NCI-H2196 treated with DMSO at 0.1 percent for 48 hours (cell line): ENCODE measurements around the gene POU2AF3.
"Not testable (repeated sequence)": the region's sequence is repeated elsewhere in the genome, so short reads cannot be mapped to it uniquely, and the experiment has no call there.

Experiments used
- DNase-seq: peaks from one replicate; lab custom pipeline; 2025; ENCODE audit not compliant: unreplicated experiment; lab: John Stamatoyannopoulos, UW

POU2AF3 gene

DNA sequence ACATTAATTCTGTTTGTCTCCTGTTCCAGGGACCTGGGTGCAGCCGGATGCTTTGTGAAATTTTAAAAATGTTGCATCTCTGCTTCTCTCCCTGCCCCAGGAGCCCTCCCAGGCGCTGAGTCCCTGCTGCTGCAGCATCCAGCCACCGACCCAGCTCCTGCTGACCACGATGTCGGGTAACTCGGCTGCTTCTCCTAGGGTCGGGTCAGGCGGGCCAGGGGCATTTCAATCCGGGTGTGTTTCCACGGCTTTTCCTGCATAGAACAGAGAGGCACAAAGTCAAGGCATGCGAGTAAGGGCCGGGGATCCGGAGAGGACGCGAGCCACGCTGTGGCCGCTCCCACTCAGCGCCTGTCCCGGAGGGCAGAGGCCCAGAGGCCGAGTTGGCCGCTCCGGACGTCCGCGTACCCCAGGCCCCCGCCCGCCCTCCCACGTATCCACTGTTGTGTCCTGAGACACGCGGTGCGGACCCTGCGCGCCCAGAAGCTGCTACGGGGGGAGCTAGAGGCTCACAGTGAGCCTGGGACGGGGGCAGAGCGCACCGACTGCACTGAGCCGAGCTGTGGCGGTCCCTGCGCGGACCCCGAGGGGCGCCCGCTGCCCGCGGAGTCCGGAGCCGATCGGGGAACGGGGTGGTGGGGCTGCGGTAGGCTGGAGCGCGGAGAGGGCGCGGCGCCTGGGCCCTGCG lies at the start of gene POU2AF3:
Gene POU2AF3, plus strand, starts transcription at position 134 of the 688 bp plus-strand sequence. Its CDS starts 36 bp downstream, at position 170.
- DNase-seq: no peak

DNA sequence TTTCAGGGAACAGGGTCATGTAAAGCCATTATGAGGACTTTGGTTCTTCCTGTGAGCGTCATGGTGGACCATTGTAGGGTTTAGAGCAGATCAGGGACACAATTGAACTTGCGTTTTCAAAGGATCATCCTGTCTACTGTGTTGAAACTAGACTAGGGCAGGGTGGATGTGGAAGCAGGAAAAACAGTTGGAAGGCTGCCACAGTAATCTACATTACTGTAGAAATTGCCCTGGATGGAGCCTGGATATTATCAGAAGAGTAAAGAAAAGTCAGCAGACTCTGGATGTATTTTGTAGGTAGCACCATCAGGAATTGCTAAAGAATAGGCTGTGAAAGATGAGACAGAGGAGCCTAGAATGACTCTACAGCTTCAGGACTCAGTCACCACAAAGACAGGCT lies 47.4 kb upstream of the POU2AF3 start:
- no peak for DNase-seq

DNA sequence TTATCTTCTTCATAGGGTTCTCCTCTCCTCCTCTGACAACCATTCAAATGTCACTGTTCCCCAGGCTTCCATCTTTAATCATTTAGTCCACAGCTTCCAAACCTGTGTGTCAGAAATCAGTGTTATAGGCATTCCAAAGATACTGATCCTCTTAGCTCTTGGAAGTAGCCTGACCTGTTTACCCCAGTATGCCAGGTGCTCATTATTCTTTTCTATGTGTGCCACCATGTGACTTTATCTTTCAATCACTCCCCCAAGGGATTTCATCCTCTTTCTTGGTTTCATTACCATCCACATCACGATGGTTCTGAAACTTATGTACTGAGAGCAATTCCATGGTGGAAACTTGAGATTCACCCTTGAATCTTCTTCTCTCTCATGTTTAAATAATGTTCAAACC lies 45.2 kb upstream of the POU2AF3 start:
- no peak for DNase-seq

GRCh38 chr11:111253630-111254029 lies 44.7 kb upstream of the POU2AF3 start:
- no peak for DNase-seq

GRCh38 chr11:111258046-111258445 lies 40.3 kb upstream of the POU2AF3 start:
- DNase-seq: no peak

GRCh38 chr11:111259896-111260295 lies 38.5 kb upstream of the POU2AF3 start:
- no peak for DNase-seq

GRCh38 chr11:111260811-111261210 lies 37.5 kb upstream of the POU2AF3 start:
- DNase-seq: no peak

DNA sequence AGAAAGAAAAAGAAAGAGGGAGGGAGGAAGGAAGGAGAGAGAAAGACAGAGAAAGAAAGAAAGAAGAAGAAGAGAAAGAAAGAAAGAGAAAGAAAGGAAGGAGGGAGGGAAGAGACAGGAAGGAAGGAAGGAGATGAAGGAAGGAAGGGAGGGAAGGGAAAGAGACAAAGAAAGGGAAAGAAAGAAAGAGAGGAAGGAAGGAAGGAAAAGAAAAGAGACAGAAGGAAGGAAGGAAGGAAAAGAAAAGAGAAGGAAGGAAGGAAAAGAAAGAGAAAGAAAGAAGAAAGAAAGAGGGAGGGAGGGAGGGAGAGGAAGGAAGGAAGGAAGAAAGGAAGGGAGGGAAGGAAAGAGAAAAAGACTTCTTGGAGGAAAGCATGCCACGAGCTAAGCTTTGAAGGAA lies 33.7 kb upstream of the POU2AF3 start:
- DNase-seq: no peak

GRCh38 chr11:111265421-111265820 lies 32.9 kb upstream of the POU2AF3 start:
- no peak for DNase-seq

GRCh38 chr11:111268303-111268702 lies 30.0 kb upstream of the POU2AF3 start:
- DNase-seq: not testable (repeated sequence)

DNA sequence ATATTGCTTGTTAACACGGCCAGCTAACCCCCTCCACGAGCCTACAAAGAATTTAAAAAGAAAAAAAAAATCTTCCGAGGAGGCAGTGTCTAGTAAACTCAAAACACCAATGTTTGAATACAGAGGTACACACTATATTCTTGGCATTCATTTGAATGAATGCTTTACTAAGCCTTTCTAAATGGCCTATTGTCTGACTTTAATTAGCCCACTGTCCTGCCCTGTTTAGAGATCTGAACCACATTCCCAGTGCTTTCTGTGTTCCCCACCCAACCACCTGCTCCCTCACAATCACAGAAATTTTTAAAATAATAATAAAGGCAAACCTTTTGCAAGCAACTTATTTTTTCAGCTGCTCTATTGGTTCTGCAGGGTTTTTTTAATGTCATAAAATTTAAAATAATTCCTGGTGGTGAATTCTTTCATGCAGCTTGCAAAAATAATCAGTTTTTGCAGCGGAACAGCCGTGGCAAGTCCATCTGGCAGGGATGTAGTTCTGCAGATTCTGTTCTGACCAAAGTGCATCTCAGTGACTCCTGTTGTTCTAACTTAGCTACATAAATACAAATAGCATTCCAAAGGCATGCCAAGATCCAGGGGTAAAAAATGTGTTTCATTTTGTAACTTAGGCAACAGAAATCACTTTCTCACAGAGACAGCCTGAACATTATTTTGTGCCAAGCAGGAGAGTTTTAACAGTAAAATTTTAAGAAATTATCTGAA lies 29.0 kb upstream of the POU2AF3 start:
- no peak for DNase-seq

DNA sequence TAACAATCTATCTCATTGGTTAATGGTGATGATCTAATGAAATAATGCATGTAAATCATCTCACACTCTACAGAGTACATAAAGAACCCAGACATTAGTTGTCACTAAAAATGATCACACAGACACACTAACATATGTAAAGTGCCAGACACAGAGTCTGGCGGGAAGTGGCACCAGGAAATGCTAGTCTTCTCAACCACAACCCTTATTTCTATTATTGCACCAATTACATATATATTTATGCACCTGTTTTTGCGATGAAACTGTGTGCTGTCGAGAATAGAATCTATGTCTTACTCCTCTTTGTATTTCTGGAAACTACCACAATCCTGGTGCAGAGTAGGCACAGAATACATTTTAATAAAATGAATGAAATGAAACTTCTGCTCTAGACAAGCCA lies 25.9 kb upstream of the POU2AF3 start:
- DNase-seq: no peak

DNA sequence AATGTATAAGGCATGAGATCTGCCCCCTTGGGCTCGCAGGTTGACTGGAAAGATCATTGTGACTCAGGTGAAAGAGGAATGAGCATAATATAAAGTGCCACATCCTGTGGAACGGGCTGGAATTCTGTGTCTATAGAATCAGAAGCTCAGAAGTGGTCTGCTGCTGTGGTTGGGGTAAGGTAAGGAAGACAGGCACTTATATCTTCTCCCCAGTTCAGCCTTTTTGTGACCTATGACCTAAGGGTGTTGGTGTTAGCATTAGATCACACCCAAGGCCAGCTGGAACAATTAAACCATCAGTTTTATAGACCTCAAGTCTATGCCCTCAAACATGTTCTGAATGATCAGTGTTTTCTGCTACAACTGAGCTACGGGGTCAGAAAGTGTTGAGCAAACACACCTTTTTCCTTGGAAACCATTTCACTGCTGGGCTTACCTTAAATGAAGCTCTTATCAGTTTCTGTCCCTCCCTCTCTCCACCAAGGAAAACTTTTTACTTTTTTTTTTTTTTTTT lies 15.7 kb upstream of the POU2AF3 start:
- DNase-seq: no peak

DNA sequence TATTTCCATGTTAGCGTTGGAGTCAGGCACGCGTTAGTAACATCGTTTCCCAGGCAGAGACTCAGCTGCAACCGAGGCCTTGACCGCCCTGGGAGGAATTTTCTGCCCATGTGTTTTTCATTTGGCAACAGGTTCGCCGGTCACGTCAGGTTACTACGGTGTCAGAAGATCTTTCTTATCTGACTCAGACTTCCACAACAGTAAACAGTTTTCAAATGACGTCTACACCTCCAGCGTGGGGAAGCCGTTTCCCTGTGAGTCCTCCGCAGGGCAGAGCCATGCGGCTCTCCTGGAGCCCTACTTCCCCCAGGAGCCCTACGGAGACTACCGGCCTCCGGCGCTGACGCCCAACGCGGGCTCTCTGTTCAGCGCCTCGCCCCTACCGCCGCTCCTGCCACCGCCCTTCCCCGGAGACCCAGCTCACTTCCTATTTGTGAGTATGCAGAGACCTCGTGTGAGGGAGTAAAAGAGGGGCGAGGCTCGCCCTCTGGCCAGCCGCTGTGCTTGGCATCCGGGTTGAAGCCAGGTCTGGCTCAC lies 14.3 kb upstream of the POU2AF3 start:
- DNase-seq: no peak

GRCh38 chr11:111285189-111286091 lies 12.9 kb upstream of the POU2AF3 start:
- no peak for DNase-seq

DNA sequence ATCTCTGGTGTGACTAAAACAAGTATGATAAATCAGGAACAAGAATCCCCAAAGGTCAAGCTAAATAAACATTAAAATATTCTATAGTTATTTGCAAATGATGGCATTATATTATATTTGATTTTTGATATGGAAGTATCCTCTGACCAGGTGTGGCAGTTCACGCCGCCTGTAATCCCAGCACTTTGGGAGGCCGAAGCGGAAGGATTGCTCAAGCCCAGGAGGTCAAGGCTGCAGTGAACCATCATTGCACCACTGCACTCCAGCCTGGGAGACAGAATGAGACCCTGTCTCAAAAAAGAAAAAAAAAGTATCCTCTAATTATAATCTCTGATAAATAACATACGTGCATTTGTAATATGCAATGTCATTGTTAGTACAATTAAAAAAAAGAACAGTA lies 6.6 kb upstream of the POU2AF3 start:
- DNase-seq: no peak

DNA sequence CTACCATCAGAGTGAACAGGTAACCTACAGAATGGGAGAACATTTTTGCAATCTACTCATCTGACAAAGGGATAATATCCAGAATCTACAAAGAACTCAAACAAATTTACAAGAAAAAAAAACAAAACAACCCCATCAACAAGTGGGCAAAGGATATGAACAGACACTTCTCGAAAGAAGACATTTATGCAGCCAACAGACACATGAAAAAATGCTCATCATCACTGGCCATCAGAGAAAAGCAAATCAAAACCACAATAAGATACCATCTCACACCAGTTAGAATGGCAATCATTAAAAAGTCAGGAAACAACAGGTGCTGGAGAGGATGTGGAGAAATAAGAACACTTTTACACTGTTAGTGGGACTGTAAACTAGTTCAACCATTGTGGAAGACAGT lies 5.9 kb upstream of the POU2AF3 start:
- not testable (repeated sequence) for DNase-seq

GRCh38 chr11:111296196-111296595 lies 2.1 kb upstream of the POU2AF3 start:
- DNase-seq: no peak

DNA sequence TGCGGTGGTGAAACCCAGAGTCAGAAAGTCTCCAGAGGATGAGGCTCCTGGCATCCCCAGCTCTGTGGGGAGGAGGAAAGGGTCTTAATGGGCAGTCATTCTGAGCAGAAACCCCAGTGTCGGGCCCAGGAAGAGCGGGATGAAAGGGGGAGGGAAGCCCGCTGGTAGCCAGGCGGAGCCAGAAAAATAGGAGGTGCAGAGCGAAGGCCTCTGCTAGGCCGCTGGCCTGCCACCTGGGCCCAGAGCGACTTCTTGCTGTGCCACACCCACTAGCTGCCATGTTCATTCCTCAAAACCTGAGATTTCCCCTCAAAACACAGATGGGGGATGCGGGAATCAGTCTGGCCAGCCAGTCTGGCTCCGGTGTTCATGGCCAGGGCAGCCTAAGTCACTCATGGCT lies 650 bp upstream of the POU2AF3 start:
- no peak for DNase-seq

DNA sequence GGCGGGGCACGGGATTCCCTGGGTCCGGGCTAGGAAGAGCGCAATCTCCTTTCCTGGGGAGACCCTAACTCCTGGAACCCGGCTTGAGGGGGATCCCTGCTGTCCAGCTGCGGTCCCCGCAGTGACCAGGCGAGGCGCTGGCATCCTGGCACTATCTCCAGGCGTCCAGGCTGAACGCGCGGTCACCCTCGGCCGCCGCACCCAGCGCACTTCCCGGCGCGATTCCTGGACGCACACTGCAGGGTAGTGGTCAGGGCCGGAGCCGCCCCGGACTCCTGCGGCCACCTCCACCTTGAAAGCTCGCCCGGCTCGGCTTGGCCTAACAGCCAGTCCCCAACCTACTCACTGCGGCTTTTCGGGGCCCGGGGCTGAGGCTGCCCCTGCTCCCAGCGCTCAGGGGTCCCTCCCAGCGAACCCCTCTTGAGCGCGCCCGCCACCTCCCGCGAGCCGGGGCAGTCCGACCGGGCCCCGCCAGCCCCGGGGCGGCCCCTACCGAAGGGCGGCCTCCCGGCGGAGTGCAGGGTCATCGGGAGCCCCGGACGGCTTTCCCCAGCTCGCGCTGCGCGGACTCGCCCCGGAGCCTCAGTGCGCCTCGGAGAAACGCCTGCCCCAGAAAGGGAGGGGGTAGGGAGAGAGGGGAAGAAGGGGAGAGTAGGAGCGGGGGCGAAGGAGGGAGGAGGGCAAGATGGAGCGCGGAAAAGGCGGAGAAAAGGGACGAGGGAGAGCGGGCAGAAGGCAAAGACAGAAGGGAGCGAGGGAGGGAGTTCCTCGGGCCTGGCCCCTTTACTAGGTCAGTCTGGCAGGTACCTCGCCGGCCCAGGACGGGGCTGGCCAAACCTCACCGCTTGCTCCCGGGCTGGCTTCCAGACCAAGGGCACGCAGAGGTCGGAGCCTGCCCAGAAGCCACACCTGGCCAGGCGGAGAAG lies 1.0 kb downstream of the POU2AF3 start:
- no peak for DNase-seq
